HG02610 (cell line): ENCODE measurements around the gene DAB2IP.
"Not testable (repeated sequence)": the region's sequence is repeated elsewhere in the genome, so short reads cannot be mapped to it uniquely, and the experiment has no call there.

Experiments
- ATAC-seq: cut with Tn5 transposase; IDR thresholded peaks from one replicate; pipeline ENCODE4 v1.9.1; 2021; ENCODE audit warnings: mild to moderate bottlenecking, moderate library complexity; ENCODE audit not compliant: unreplicated experiment

DAB2IP gene

DNA sequence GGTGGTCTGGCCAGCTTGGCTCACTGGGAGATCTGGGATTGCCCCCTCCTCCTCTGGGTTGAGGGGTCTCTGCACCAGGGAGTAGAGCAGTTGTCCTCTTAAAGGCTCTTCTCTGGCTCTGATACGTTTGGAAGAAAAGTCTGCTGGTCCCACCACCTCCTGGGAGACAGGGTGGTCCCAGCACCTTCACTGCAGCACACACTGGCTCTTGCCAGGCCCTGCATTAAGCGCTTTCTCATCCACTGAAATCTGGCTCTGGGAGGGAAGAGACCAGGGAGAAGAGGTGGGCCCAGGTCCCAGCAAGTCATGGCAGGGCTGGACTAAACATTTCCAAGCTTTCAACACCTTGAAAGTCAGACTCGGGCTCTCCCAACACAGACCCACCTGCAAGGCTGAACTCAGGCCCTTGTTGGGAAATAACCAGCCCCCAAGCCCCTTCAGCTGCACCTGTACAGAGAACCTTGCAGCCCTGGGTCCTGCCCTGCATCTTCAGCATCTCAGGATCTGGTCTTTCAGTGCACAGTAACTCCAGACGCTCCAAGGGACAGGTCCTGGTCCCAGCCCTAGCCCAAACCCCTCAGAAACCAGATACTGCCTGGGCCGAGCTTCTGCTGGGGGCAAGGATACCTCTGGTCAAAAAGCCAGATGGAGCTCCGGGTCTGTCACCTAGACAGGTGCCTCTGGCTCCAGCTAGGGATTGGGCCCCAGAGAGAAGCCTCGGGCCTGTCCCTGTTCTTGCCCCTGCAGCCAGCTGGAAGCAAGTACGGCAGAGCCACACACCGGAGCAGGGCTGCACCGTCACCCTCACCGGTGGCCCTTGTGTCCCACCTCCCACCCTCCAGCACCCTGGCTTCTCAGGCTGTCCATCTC is 134.5 kb downstream of the DAB2IP start:
- ATAC-seq: no peak

DNA sequence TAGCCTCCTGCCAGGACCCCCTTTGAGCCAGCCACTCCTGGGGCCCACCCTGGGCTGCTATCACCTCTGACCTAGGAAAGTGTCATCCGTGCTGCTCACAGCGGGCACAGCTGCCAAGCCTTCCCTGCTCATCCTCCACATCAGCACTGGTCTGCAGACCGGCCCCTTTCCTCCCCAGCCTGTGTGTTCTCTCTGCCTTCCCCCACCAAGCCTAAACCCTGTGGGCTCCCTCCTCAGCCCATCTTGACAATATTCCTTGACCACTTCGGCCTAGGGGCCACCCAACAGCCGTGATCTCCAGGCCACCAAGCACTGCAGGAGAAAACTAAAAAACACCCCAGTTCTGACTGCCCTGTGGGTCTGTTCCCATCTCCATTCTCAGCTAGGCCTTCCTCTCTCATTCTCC is 135.1 kb downstream of the DAB2IP start:
- ATAC-seq: no peak

DNA sequence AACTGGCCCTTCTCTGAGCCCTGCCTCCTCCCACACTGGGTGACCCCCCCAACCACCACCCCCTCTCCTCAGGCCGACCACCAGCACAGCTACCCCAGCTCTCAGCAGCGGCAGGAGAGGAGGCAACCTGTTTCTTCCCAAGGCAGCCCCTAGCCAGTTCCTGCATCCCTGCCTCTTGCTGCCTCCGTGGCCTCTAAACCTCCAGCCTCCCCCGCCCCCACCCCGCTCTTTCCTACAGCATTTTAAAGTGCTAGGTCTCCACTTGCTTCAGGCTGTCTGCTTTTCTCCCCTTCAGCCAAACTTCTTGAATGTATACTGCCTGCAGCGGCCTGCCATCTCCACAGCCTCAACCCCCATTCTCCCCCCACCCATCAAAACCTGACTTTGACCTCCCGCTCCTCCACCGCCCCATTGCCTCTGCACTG is 135.6 kb downstream of the DAB2IP start:
- no peak for ATAC-seq

DNA sequence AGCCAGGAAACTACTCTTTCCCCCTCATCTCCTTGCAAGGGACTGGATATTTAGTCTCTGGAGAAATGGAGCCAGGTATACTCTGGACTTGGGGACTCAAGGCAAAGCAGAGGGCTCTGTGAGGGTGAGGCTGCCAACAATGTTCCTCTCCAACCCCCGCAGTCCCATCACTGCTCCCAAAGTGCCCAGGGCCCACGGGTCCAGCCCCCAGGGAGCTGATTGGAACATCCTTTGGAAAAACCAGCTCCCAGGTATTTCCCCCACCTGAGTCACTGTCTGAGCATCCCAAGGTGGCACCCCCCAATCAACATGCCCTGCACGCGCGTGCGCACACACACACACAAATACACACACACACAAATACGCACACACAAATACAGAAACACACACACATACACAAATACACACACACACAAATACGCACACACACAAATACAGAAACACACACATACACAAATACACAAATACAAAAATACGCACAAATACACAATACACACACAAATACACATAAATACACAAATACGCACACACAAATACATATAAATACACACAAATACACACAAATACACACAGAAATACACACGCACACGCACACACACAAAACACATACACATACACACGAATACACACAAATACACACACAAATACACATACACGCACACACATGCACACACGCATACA is 137.4 kb downstream of the DAB2IP start:
- no peak for ATAC-seq

DNA sequence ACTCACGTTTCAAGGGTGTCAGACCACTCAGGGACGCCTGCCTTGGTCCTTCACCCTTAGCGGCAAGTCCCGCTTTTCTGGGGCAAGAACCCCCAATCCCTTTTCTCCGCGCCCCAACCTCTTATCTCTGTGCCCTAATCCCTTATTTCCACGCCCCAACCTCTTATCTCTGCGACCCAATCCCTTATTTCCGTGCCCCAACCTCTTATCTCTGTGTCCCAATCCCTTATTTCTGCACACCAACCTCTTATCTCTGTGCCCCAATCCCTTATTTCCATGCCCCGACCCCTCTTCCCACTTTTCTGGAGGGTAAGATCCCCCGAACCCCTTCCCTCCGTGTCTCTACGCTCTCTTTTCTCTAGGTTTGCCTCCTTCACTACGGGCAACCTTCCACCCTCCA is 139.4 kb downstream of the DAB2IP start:
- ATAC-seq: no peak

DNA sequence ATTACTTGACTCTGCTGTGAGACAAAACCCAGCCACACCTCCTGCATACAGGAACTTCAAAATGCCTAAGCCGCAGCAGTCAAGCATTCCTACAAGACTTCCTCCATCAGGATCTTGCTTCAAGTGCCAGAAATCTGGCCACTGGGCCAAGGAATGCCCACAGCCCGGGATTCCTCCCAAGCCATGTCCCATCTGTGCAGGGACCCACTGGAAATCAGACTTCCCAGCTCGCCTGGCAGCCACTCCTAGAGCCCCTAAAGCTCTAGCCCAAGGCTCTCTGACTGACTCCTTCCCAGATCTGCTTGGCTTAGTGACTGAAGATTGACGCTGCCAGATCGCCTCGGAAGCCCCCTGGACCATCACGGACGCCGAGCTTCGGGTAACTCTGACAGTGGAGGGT is 141.0 kb downstream of the DAB2IP start:
- not testable (repeated sequence) for ATAC-seq

DNA sequence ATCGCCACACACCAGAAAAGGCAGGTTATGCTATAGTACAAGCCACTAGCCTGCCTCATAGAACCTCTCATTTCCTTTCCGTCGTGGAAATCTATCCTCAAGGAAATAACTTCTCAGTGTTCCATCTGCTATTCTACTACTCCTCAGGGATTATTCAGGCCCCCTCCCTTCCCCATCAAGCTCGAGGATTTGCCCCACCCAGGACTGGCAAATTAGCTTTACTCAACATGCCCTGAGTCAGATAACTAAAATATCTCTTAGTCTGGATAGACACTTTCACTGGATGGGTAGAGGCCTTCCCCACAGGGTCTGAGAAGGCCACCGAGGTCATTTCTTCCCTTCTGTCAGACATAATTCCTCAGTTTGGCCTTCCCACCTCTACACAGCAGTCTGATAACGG is 142.9 kb downstream of the DAB2IP start:
- not testable (repeated sequence) for ATAC-seq

DNA sequence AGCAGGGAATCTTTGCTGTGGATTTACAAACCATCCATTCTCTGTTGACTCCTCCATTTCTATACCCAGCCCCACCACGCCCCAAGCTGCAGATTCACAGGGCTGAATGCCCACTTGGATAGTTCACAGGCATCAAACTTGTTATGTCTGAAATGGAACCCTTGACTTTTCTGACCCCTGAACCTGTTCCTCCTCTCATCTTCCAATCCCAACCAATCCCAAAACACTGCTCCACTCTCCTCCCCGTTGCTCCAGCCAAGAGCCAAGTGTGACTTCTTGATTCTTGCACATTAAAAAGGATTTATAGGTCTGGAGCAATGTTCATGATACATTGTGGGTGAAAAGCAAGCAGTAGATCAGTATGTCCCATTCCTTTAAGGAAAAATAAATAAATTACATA is 145.6 kb downstream of the DAB2IP start:
- no peak for ATAC-seq

DNA sequence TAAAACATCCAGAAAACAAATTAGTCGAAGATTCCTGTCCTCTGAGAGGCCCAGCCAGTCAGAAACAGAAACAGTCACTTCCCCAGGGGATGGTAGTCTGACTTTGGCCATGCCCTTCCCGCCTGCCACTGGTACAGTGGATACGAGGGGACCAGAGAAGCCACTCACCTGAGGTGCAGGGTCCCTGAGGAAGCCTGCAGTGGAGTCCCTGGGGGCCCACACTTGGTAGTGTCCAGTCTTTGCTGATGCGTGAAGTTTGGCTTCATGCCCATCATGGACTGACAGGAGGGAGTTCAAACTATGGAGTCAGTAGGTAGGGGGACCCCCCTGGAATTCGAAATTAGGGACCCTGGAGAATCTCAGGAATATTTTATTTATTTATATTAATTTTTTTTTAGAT is 147.5 kb downstream of the DAB2IP start:
- ATAC-seq: no peak

DNA sequence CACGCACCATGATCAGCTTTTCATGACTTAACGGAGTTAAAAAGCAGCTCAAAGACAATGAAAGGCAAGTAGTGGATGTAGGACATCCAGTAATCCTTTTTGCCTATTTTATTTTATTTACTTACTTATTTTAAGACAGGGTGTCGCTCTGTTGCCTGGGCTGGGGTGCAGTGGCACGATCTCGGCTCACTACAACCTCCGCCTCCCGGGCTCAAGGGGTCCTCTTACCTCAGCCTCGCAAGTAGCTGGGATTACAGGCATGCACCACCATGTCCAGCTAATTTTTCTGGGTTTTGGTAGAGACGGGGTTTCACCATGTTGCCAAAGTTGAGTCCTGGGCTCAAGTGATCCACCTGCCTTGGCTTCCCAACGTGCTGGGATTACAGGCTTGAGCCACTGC is 148.9 kb downstream of the DAB2IP start:
- no peak for ATAC-seq

DNA sequence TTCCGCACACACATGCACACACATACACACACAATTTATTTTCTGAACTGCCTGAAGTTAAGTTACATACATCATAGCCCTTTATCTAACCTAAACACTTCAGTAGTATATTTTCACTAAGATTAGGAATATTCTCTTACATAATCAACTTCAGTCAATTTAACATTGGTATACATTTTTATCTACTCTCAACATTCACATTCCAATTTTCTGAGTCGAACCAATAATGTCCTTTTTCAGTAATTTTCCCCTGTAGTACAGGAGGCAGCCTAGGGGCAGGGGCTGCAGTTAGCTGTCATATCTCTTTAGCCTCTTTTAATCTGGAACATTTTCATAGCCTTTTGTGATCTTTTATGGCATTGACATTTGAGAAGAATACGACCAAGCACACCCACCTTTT is 150.1 kb downstream of the DAB2IP start:
- no peak for ATAC-seq

DNA sequence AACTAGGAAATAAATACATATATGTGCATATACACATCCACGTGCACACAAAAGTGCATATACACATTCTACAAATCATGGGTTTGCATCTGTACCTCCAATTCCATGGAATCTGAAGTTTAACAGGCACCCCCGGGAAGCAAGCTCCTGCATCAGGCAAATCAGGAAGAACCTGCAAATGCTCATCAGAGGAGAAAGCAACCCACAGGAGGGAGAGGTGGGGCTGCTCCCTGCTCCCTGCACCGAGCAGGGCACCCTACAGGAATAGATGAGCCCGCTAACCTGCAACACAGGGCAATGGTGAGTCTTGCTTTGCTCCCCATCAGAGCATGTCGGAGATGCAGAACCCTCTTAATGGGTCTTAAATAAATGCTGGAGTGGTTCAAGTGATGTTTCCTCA is 151.3 kb downstream of the DAB2IP start:
- no peak for ATAC-seq

DNA sequence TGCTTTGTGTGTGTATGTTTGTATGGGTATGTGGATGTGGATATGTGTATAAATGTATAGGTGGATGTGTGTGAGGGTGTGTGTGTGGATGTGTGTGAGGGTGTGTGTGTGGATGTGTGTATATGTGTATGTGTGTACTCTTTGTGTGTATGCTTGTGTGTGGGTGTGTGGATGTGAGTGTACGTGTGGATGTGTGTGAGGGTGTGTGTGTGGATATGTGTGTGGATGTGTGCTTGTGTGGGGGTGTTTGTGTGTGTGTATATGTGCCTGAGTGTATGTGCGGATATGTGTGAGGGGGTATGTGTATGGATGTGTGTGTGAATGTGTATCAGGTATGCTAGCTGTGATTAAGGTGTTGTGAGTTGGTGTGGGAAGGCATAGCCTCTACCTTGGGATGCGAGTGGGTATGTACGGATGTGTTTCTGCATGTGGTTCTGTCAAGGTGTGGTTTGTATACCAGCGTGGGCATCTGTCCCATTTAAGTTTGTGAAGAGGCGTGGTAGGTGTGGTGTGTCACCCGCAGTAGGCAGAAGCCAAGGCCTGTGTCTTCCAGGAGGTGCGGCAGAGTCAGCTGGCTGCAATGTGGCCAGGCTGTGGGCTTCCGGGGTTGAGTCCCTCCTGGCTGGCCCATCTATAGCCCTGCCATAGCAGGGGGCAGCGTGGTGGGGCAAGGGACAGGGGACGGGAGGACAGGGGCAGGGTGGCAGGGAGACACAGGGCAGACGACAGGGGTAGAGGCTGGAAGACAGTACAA is 155.8 kb downstream of the DAB2IP start:
- no peak for ATAC-seq

DNA sequence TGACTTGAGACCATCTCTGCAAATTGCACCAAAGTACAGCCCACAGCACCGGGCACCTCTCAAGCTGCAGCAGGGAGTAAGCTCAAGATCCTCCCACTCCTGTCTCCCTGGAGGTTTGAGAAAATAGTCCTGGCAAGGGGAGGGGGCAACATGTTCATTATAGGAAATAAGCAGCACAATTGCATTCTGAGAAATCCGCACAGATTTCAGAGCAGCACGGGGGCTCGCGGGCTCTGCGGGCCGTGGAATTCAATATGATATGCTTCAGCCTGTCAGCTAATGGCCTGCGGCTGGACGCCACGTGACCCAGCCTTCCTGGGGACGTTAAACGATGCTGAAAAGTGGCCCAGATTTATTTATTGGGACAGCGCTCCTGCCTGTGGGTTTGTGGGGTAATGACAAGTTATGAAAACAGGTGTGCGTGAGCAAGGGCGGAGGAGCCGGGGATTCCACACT is 156.4 kb downstream of the DAB2IP start:
- ATAC-seq: no peak

DNA sequence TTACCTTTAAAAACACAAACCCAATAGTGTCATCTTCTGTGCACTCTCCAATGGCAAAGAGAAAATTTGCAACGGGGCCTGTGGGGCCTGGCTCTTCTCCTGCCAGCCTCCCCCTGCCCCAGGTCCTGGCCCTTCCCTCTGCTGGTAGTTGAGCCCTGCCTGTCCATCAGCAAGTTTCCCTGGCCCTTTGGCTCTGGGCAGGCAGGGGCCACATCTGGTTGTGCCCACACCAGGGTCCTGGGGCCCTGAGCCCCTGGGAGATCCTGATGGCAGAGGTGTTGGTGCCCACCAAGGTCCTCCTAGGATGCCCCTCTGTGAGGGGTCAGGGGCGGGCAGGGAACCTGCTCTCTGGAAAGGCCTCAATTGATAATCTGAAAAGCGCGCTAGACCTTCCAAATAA is 157.3 kb downstream of the DAB2IP start:
- no peak for ATAC-seq

DNA sequence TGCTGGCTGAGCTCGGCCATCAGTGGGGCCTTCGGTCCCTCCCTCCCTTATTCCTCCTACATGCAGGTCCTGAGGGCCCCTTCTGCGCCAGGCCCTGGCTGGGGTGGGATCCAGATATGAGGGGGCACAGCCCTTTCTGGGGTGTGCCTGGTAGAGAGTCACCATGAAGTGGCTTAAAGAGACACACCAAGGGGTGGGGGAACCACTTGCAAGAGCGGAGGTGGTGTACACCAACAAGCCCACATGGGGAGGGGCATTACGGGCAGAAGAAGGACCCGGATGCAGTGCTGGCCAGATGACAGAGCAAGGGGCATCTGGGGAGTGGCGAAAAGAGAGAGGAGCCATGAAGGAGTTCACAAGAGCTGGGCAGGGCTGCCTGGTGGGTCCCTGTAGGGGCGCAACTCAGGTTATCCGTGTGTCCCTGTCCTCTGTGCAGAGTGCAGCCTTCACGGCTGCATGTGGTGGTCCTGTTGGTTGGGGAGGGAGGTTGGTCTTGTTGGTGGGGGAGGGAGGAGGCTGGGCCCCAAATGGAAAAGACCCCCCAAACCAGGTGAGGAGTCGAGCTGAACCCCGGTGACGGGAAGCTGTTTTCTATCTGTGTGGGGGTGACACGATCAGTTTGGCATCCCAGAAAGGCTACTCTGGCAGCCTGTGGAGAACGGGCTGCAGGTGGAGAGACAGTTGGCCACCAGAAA is 158.1 kb downstream of the DAB2IP start:
- ATAC-seq: no peak

DNA sequence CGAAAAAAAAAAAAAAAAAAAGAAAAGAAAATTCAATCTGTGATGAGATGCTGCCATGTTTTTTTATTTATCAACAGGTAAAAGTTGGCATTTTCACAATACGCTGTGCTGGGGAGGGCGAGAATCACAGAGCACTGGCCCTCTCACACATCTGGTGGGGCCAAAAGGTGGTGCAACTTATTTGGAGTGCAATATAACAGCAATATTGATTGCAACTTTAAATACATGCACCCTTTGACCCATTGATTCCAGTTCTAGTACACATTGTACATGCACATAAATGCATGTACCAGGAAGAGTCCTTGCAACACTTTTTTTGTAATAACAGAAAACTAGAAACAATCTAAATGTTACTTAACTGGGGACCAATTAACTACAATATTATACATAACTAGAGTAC is 159.1 kb downstream of the DAB2IP start:
- no peak for ATAC-seq

DNA sequence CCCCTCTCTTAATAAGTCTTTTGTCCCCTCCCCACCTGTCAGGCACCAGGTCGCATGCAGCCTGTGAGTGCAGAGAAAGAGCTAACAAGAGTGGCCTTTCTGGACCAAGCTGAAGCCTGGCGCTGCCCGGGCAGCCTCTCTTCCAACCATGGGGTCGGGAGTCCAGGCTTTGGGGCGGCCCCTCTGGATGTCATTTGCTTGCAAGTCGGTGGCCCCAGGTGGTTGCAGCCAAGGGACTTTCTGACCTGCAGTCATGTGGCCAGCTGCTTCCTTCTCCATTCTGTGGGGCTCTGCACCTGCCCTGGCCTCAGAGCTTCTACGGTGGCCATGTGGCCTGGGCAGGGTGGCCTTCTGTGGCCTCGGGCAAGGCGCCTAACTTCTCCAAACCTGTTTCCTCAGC is 159.7 kb downstream of the DAB2IP start:
- no peak for ATAC-seq

DNA sequence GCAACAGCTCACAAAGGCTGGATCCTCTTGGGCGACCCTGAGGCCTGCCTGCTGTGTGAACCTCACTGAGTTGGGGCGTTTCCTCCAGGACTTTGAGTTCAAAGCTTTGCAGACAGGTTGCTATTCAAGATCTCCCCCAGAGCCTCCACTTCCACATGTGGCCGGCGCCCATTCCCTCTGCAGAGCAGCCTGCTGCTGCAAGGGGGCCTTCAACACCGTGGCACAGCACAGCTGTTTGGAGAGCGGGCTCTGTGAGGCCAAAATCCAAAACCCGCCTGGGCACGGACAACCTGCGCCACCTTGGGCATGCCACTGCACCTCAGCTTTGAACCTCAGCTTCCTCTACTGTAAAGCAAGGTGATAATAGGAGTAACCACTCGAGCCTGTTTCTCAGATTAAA is 160.3 kb downstream of the DAB2IP start:
- ATAC-seq: no peak

DNA sequence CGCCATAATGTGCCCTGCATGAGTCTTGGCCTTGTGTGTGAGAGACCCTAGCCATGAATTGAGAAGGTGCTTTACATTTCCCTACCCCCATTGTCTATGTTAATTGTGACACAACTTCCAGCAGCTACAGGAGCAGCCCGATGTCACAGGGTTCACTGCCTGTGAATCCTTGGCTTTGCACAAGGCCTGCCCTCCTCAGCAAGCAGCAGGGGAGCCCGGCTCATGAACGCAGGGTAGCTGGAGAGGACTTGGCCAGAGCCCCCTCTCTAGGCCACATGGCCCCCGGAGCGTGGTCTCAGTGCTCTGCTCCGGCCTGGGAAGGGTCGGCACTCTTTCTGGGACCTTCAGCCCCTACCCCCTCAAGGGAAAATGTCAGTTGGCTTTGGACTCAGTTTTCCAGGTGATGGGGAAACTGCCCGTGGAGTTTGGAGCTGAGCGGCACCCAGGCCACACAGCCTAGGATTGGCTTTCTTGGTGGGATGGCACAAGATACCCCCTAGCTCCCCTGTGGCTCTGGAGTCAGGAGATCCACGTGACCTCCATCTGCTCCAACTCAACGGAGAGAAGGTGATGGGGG is 160.8 kb downstream of the DAB2IP start:
- no peak for ATAC-seq
